HG02610 (cell line): ENCODE results near the gene GTF2I.
A peak's percentile ranks its signal among the peaks of the same experiment; 100 is the strongest.
"Not testable (repeated sequence)": the region's sequence is repeated elsewhere in the genome, so short reads cannot be mapped to it uniquely, and the experiment has no call there.

ENCODE experiments used
- ATAC-seq: cut with Tn5 transposase; IDR thresholded peaks from one replicate; pipeline ENCODE4 v1.9.1; 2021; ENCODE audit warnings: mild to moderate bottlenecking, moderate library complexity; ENCODE audit not compliant: unreplicated experiment

GTF2I gene

GRCh38 chr7:74709880-74710671, 52.6 kb downstream of the GTF2I start:
- no peak for ATAC-seq

- ATAC-seq, result no peak
Observed at GRCh38 chr7:74713567-74713966, 56.0 kb downstream of the GTF2I start.

GRCh38 chr7:74717889-74718288, 60.4 kb downstream of the GTF2I start:
- ATAC-seq, result no peak

DNA sequence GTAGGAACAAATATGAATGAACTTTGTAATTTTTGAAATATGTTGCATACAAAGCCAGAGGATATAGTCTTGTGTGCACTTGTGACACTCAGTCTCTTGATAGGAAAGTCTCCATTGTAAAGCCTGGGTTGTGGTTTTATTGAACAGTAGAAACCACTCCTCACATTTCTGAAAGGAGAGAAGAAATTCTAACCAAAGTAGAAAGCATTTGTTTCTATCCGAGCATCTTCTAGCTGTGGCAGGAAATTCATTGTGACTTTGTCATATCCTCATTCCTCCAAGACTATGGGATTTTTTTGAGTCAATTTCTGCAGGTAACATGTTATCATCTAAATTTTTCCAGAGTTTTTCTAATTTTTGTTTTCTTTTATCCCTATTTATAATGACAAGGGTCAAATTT, 60.8 kb downstream of the GTF2I start:
- ATAC-seq, result no peak

- no peak for ATAC-seq
Observed at GRCh38 chr7:74722153-74722552, 64.6 kb downstream of the GTF2I start.

DNA sequence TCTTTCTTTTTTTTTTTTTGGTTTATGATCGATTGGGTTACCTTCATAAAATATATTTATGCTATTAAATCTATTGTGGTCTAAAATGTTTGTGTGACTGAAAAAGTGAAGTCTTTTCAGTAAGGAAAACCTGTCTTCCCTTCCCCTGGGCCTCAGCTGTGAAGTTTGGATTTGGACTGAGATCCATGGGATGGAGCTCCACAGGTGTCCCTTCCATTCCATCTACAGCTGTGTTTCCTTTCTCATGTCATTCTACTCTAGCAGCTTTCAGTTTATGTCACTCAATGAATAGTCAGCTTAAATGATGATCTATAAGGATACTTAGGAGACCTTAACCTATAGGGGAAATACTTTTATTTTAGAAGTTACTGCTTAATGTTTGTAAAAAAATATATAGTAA, 68.3 kb downstream of the GTF2I start:
- no peak for ATAC-seq

DNA sequence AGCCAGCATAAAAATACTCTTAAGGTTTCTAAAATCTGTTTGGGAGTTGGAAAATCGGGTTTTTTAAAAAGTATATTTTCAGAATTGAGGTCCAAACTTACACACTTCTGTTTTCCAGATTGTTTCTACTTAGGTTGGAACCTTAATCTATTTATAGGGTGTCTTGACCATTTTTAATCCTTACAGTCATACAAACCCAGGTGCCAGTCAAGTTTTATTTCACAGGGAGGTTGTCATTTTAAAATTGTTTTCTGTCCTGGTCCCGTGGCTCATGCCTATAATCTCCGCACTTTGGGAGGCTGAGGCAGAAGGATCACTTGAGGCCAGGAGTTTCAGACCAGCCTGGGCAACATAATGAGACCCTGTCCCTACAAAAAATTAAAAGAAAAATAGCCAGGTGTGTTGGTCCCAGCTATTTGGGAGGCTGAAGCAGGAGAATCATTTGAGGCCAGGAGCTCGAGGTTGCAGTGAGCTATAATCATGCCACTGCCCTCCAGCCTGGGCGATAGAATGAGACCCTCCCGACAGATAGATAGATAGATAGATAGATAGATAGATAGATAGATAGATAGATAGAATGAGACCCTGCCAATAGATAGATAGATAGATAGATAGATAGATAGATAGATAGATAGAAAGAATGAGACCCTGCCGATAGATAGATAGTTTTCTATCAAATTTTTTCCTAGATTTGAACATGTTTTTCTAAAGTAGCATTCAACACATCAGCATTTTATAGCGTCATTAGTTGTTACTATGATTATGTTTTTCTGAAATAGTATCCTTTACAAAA, 69.0 kb downstream of the GTF2I start:
- ATAC-seq, result no peak

- not testable (repeated sequence) for ATAC-seq
Observed at GRCh38 chr7:74728686-74729085, 71.2 kb downstream of the GTF2I start.

DNA sequence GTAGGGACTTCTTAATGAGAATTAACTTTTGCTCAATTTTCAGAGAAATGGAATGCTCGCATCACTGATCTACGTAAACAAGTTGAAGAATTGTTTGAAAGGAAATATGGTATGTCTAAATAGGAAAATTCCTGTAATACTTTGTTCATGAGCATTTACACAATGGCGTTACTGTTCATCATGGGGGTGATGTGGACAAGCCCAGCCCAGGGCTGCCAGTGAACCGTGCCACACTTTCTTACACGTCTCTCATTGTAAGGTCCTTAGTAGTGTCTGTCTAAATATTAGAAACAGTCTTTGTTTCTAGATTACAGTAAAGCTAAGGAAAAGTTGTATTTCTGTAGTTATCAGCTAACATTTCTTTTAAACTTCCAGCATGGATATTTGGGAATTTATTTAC, 72.7 kb downstream of the GTF2I start:
- not testable (repeated sequence) for ATAC-seq

DNA sequence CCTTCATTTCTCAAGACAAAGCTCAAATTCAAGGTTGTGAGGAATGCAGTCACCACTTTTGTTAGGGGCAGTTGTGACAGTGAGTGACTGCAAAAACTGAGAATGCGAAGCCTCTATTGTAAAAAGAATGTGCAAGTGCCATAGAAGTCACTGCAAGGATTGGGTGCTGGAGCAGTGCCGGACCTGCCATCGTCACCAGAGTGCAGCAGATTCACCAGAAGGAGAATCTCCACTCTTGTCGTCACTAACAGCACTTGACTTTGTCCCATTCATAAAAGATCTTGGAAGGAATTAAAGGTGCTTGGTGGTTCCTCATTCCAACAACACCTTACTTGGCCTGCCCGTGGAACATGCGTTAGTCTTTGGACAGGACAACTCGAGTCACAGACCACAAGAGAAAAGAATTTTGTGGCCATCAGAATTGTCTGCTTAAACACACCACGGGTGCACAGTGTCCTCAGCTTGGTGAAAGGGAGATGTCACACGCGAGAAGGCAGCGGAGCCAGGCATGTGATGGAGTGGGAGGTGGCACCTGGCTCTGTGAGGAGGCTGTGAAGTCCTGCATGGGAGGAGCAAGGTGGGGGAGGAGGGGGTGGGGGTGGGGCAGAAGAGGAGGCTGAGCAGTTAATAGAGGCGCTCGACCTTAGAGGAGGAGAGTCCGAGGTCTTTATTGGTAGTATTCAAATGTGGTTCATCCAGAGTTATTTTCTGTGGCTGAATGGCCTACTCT, 82.6 kb downstream of the GTF2I start:
- ATAC-seq, result not testable (repeated sequence)

- not testable (repeated sequence) for ATAC-seq
Observed at GRCh38 chr7:74743936-74744557, 86.5 kb downstream of the GTF2I start.

DNA sequence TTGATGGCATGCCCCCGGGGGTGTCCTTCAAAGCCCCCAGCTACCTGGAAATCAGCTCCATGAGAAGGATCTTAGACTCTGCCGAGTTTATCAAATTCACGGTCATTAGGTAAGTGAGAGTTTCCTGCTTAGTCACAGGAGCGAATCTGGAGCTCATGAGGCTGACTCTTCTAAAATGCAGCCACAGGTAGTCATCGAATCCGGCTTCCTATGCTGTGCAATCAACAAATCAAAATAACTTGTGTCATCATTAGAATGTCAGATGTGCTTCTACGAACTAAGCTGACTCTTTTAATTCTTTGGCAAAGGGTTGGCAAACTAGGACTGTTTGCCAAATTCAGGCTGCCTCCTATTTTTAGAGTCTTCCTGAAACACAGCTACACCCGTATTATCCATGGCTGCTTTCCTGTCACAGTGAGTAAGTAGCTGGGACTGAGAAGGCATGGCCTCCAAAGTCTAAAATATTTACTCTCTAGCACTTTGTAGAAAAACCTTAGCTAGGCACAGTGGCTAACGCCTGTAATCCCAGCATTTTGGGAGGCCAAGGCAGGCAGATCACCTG, 96.5 kb downstream of the GTF2I start:
- ATAC-seq, result not testable (repeated sequence)

GRCh38 chr7:74756673-74757072, 99.2 kb downstream of the GTF2I start:
- ATAC-seq, result not testable (repeated sequence)

GRCh38 chr7:74758268-74758667, 100.8 kb downstream of the GTF2I start:
- ATAC-seq, result not testable (repeated sequence)

DNA sequence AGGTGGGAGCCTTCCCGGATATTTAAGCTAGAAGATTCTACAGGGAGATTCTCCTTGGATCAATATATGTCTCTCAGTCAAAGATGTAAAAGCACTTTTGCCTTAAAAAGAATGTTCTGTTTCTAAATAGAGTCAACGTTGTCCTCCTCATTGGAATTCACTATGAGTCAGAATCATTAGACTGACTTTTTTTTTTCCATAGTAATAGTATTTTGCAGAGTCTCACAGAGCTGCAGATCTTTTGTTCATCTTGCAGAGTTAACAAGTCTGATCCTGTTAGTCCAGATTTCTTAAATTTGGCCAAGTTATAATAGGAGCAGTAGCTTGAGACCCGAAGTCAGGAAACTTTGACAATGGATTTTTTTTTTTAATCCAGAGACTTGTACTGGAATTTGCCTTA, 101.5 kb downstream of the GTF2I start:
- not testable (repeated sequence) for ATAC-seq

GRCh38 chr7:74765205-74765918, 107.8 kb downstream of the GTF2I start:
- ATAC-seq, result not testable (repeated sequence)

DNA sequence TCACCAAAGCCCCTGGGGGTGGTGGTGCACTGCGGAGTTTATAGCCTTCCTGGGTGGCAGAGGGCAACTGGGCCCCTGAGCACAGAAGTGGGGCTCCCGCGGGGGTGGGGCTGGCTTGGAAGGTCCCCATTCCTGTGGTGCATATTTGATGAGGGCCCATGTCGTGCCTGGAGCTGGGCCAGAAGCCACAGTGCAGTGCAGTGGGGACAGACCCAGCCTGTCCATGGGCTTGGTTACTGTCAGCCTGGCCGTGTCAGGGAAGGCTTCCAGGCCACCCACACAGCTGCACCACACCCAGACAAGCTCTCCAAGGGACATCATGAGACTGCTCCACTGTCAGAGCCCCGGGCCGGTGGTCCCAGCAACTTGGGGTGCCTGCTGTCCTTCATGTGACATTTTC, 109.0 kb downstream of the GTF2I start:
- ATAC-seq, result peak; percentile 37

GRCh38 chr7:74766991-74767390, 109.5 kb downstream of the GTF2I start:
- not testable (repeated sequence) for ATAC-seq

DNA sequence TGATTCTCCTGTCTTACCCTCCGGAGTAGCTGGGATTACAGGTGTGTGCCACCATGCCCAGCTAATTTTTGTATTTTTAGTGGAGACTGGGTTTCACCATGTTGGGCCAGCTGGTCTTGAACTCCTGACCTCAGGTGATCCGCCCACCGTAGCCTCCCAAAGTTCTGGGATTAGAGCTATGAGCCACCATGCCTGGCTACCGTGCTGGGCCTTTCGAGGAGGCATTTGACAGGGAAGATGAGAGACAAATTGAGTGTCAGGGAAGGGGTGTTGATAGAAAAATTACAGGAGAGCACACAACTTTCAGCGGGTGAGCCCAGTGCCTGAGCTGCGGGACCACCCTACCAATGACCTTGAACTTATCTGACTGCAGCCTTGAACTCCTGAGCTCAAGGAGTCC, 112.5 kb downstream of the GTF2I start:
- ATAC-seq, result not testable (repeated sequence)

DNA sequence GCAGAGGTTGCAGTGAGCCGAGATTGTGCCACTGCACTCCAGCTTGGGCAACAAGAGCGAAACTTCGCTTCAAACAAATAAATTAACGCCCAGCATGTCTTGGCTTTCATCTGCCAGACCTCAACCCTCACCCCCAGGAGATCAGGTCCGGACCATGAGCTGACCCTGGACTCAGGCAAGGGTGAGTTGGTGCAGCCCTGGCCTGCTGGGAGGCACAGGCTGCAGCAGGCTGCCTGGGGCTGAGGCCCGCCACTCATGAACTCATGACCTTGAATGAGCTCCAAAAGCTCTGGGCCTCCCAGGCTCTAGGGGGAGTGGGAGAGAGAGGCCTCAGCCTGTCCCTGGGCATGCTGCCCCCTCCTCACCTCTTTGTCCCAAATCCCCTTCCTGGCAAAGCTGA, 114.6 kb downstream of the GTF2I start:
- not testable (repeated sequence) for ATAC-seq
